Left renal pelvis (tissue), 4 donors: Measurements from ENCODE around the gene RAB27A. TPM values are rescaled to one million over a fixed set of nuclear protein-coding genes. Genes with fewer than 3 reads are reported as not detected.

Experiments used
- polyA plus RNA-seq, 4 donors: library from polyadenylated mRNA; unstranded; fragments of 120-200 nt; gene quantifications; one replicate each; pipeline ENCODE4 v1.2.1, GENCODE V29; 2013; ENCODE audit not compliant: insufficient read length in 4 of 4

The RAB27A gene
- polyA plus RNA-seq, 4 donors, result 16.7 to 20.7 (median 19.1) TPM

Other genes starting within 250 kb of the RAB27A start
- gene RSL24D1, start 92.9 kb downstream of the RAB27A start, polyA plus RNA-seq, result 100 to 1,000 TPM; 114 to 170 (median 143) TPM
- 10 to 100 TPM; 11.1 to 17.1 (median 15.9) TPM for gene PIGBOS1, start 29.3 kb upstream of the RAB27A start, polyA plus RNA-seq
- gene PIGB, start 29.4 kb upstream of the RAB27A start, polyA plus RNA-seq, result 10 to 100 TPM; 16.9 to 26.0 (median 20.0) TPM
- gene CCPG1, start 118.5 kb upstream of the RAB27A start, polyA plus RNA-seq, result 10 to 100 TPM; 51.3 to 71.3 (median 66.2) TPM
- 1 to 10 TPM; 2.9 to 8.1 (median 5.6) TPM for gene PIERCE2, start 118.7 kb upstream of the RAB27A start, polyA plus RNA-seq
- gene DNAAF4, start 218.4 kb upstream of the RAB27A start, polyA plus RNA-seq, result 10 to 100 TPM in 1 of 4 donors, 1 to 10 TPM in 3; 3.7 to 10.1 (median 9.5) TPM